ENCODE measurements around the gene TMEM40.

Gene TMEM40, protein sequence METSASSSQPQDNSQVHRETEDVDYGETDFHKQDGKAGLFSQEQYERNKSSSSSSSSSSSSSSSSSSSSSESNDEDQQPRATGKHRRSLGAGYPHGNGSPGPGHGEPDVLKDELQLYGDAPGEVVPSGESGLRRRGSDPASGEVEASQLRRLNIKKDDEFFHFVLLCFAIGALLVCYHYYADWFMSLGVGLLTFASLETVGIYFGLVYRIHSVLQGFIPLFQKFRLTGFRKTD

DNA sequence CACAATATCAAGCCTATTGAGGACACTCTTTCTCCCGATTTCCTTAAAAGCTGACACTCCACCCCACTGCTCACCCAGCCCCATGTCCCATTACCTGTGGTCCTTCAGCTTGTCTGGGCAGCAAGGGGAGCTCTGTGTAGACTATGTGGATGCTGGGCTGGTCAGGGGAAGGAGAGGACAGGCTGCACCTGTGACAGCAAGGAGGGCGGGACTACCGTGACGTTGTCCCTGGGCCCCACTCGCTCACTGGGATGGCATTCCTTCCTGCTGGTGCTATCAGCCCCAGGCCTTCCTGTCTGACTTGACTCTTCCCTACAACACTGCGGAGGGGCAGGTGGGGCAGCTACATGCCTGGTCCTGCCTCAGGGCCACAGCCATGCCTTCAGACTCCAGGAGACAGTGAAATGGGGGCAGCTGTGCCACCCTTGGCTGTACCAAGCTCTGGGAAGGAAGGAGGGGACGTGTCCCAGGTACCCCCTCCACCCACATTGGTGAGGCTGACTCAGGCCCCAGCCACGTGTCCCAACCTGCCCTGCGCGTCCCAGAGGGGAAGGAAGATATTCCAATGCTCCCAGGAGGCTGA, at the start of gene TMEM40:
Gene TMEM40, minus strand, starts transcription at position 163 of the 583 bp plus-strand sequence. CDS start 9,427 bp downstream, outside the sequence.
- TF ChIP-seq, protein P1, sequence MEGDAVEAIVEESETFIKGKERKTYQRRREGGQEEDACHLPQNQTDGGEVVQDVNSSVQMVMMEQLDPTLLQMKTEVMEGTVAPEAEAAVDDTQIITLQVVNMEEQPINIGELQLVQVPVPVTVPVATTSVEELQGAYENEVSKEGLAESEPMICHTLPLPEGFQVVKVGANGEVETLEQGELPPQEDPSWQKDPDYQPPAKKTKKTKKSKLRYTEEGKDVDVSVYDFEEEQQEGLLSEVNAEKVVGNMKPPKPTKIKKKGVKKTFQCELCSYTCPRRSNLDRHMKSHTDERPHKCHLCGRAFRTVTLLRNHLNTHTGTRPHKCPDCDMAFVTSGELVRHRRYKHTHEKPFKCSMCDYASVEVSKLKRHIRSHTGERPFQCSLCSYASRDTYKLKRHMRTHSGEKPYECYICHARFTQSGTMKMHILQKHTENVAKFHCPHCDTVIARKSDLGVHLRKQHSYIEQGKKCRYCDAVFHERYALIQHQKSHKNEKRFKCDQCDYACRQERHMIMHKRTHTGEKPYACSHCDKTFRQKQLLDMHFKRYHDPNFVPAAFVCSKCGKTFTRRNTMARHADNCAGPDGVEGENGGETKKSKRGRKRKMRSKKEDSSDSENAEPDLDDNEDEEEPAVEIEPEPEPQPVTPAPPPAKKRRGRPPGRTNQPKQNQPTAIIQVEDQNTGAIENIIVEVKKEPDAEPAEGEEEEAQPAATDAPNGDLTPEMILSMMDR (conservative IDR thresholded peaks at IDR 0.05; ENCODE audit: low read depth) = no peak
- DNase-seq (ENCODE audit: low spot score) = peak; percentile 86
- CTCF ChIA-PET = interaction anchor here (0.5 to 0.6 kb wide), 2 partner anchors 51 to 234 kb away, joined by 3 to 4 read pairs; no protein-coding TSS in a partner anchor
- POLR2A ChIA-PET (ENCODE audit: low non-redundant PET) = interaction anchor here (0.5 to 0.6 kb wide), 2 partner anchors 79 to 99 kb away, joined by 3 to 4 read pairs; no protein-coding TSS in a partner anchor
- peak within 1 kb of the TSS; percentile 98 for H3K27ac ChIP-seq

DNA sequence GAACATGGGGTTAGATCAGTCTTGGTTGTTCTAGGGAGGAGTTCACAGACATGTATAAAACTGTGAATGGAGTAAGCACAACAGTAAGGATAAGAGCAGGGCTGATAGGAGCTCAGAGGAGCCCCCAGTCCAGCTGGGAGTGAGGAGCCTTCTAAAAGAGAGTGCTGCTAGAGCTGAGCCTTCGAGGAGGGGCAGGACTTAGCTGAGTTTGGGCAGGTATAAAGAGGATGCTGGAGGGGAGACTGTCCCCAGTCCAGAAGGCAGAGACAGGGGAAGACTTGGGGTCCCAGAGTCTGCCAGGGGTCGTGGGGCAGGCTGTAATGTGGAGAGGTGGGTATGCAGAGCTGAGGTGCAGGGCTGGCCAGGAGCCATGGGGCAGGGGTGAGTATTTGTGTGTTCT, 49.5 kb upstream of the TMEM40 start:
- H3K27ac ChIP-seq = no peak overlapping the region
- ChIA-PET POLR2A (ENCODE audit: low non-redundant PET) (no interaction called here), CTCF (no interaction called here)
- no peak for DNase-seq (ENCODE audit: low spot score)
- TF ChIP-seq, protein P1 (conservative IDR thresholded peaks at IDR 0.05; ENCODE audit: low read depth) = no peak

DNA sequence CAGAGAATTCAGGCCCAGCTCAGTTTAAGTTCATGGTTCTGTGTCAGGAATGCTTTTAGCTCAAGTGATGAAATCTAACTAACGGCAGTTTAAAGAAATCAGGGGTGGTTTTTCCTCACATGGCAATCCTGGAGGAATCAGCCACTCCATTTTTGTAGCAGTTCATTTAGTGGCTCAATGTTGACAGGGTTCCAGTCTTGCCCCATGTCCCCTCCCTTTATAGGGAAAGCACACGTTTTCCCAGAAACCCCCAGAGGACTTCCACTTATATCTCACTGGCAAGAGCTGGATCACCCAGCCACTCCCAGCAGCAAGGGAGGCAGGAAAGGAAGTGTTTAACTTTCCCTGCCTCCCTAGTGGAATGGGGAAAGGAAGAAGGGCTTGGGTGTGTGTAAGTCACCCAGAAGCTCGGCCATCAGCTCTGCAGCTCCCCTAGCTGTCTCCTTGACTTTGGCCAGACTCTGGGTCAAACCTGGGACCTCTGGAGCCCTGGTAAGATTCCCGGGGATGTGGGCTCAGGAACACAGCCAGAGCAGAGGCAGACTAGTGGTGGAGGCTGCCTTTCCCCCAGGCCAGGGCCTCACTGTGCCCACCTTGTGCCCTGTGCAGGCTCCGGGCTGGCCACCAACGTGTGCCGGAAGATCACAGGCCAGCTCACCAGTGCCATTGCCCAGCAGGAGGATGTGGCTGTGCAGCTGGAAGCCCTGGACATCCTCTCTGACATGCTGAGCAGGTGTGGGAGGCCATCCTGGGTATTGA, 48.7 kb upstream of the TMEM40 start:
- TF ChIP-seq, protein P1 (conservative IDR thresholded peaks at IDR 0.05; ENCODE audit: low read depth) = no peak
- ChIA-PET CTCF (no interaction called here), POLR2A (ENCODE audit: low non-redundant PET) (no interaction called here)

DNA sequence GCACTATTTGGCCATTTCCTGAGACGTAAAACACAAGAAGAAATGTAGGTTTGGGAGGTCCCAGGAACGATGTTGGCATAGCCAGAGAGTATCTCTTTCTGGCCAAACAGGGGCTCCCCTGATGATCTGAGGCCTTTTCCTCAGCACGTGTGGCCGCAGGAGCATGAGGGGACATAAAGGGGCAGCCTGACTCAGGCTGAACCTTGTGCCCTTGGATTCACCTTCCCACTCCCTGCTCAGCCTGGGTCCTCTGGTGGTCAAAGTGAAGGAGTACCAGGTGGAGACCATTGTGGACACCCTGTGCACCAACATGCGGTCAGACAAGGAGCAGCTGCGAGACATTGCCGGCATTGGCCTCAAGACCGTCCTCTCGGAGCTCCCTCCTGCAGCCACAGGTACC, 48.0 kb upstream of the TMEM40 start:
- no peak for DNase-seq (ENCODE audit: low spot score)
- CTCF ChIA-PET = no interaction called here
- H3K27ac ChIP-seq = no peak overlapping the region

More for the DNA sequence above, 48.7 kb upstream of the TMEM40 start:
- no peak overlapping the region for H3K27ac ChIP-seq
- no peak for DNase-seq (ENCODE audit: low spot score)

DNA sequence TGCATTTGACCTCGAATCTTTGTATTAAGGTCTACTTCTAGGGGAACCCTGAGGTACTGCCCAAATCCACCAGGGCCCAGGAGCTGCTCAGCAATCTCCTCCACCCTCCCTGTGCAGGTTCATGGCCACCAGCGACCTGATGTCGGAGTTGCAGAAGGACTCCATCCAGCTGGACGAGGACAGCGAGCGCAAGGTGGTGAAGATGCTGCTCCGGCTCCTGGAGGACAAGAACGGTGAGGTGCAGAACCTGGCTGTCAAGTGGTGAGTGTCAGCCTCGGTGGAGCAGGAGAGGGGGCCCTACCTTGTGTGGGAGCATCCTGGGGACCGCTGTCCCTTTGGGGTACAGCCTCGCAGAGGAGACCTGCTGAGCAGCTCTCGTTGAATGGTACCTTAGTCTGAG, 44.3 kb upstream of the TMEM40 start:
- no peak for DNase-seq (ENCODE audit: low spot score)
- ChIA-PET POLR2A (ENCODE audit: low non-redundant PET) (no interaction called here), CTCF (no interaction called here)
- TF ChIP-seq, protein P1 (conservative IDR thresholded peaks at IDR 0.05; ENCODE audit: low read depth) = no peak
- H3K27ac ChIP-seq = no peak overlapping the region

More for the DNA sequence above, 48.0 kb upstream of the TMEM40 start:
- TF ChIP-seq, protein P1 (conservative IDR thresholded peaks at IDR 0.05; ENCODE audit: low read depth) = no peak
- POLR2A ChIA-PET (ENCODE audit: low non-redundant PET) = no interaction called here

DNA sequence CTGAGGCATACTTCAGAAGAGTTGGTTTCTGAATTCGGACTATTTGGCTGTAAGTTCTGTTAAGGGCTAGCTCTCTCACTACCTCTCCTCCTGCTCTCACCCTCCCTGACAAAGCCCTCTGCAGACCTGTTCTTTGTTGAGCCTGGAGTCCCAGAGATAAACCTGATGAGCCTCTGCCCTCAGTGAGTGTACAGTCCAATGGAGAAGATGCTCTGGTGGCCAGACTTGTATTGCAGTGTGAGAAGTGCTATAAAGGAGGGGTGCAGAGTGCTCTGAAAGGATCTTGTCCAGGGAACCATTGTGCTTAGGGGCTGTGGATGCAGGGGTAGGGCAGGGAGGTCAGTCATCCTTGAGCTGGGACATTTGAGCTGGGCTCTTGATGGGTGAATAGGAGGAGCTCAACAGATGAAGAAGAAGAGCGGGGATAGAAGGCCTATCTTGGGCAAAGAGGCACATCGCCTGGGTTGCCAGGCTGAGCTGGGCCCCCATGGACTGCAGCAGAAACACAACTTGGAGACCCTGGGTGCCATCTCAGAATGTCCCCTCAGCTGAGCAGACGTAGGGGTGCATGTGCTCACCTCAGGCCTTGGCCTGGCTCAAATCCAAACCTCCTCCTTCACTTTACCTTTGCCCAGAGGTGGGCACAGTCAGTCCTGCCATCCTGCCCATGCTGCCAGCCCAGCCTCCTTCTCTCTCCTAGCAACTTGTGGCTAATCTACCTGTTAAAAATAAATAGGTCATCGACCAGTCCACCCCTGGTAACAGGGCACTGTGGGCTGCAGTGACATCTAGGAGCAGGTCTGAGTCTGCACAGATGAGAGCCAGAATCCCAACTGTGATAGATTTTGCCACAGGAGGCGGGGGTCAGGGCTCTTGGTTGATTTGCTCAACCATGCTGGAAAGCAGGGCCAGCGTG, 40.7 kb upstream of the TMEM40 start:
- ChIA-PET POLR2A (ENCODE audit: low non-redundant PET) (no interaction called here), CTCF (no interaction called here)

More for the DNA sequence above, 40.7 kb upstream of the TMEM40 start:
- no peak overlapping the region for H3K27ac ChIP-seq
- no peak for DNase-seq (ENCODE audit: low spot score)
- TF ChIP-seq, protein P1 (conservative IDR thresholded peaks at IDR 0.05; ENCODE audit: low read depth) = no peak

Measured in RWPE1 (cell line).